ENCODE measurements around the gene AKAP13. TPM values are rescaled to one million over a fixed set of nuclear protein-coding genes. Genes with fewer than 3 reads are reported as not detected.

Gene AKAP13
- total RNA-seq, 1 experiment from 2014 or later = 47.3 TPM

- H2AK5ac ChIP-seq (ENCODE audit: insufficient read length, low read length) = no peak overlapping the region
- H3K27ac ChIP-seq (ENCODE audit: insufficient read length, low read depth, low read length) = no peak overlapping the region
- peaks cover 22 to 32% of the 10 kb centered on the region in 2 experiments for H3K4me1 Mint-ChIP-seq
- no peaks in the 10 kb centered on the region for H3K27me3 ChIP-seq (ENCODE audit: insufficient read depth, low read length)
- no peak overlapping the region for H3K27ac Mint-ChIP-seq
- no peak overlapping the region for H3K4me2 ChIP-seq (ENCODE audit: insufficient read depth, insufficient read length, low read length)
- no peaks in the 10 kb centered on the region for H3K23me2 ChIP-seq (ENCODE audit: insufficient read length, low read depth, low read length, poor library complexity, severe bottlenecking)
- H3K4ac ChIP-seq (ENCODE audit: low read depth, low read length) = no peak overlapping the region
- no peak overlapping the region for H3T11ph ChIP-seq (ENCODE audit: low read length)
- H3K9me3 ChIP-seq (ENCODE audit: control insufficient read depth, low read depth, low read length) = no peaks in the 10 kb centered on the region
- no peak for TF ChIP-seq CTCF (conservative IDR thresholded peaks at IDR 0.05)
- H3K79me1 ChIP-seq (ENCODE audit: insufficient read depth, low read depth, low read length, poor library complexity, severe bottlenecking) = no peaks in the 10 kb centered on the region
- no peak overlapping the region for H2BK15ac ChIP-seq (ENCODE audit: low read depth, low read length)
- no peak for DNase-seq
- H2AFZ ChIP-seq (ENCODE audit: low read length) = no peak overlapping the region
- H2BK5ac ChIP-seq (ENCODE audit: insufficient read length, low read length) = no peak overlapping the region
- H3K36me3 Mint-ChIP-seq (ENCODE audit: insufficient read depth in 1 of 3, low read depth in 3 of 3) = peaks cover 2 to 20% (median 7%) of the 10 kb centered on the region in 3 experiments; a peak in 4 of 7 replicates
- H3K9ac ChIP-seq (ENCODE audit: extremely low read depth, insufficient read length, low read length) = no peak overlapping the region
- H2BK12ac ChIP-seq (ENCODE audit: insufficient read length, low read depth, low read length) = no peak overlapping the region
- no peak overlapping the region for H3K14ac ChIP-seq (ENCODE audit: insufficient read depth, low read length)
- H3K23ac ChIP-seq (ENCODE audit: insufficient read length, low read depth, low read length) = no peak overlapping the region
- H2BK20ac ChIP-seq (ENCODE audit: low read depth, low read length, poor library complexity, severe bottlenecking) = no peak overlapping the region
- H4K20me1 ChIP-seq (ENCODE audit: control insufficient read depth, insufficient read depth, insufficient read length) = no peaks in the 10 kb centered on the region
- no peaks in the 10 kb centered on the region for H3K79me2 ChIP-seq (ENCODE audit: insufficient read depth, low read length)
- no peaks in the 10 kb centered on the region for H3K9me3 Mint-ChIP-seq
- H3K4me1 ChIP-seq (ENCODE audit: insufficient read depth, low read length) = peaks cover 3% of the 10 kb centered on the region; the same call in 1 of the 2 replicates
- no peak overlapping the region for H4K5ac ChIP-seq (ENCODE audit: insufficient read length, low read depth, low read length)
- H4K8ac ChIP-seq (replicated peaks; ENCODE audit: insufficient read length, low read depth, low read length) = no peak overlapping the region
- H3K56ac ChIP-seq (ENCODE audit: insufficient read length, low read depth, low read length) = no peak overlapping the region
- H3K27me3 Mint-ChIP-seq (ENCODE audit: low read depth) = no peaks in the 10 kb centered on the region
- no peak overlapping the region for H2BK120ac ChIP-seq (ENCODE audit: low read depth, low read length, poor library complexity, severe bottlenecking)
- no peak overlapping the region for H3K4me3 Mint-ChIP-seq
- no peak overlapping the region for H4K91ac ChIP-seq (ENCODE audit: insufficient read length, low read depth, low read length)
- H3K18ac ChIP-seq (ENCODE audit: insufficient read length, low read depth, low read length) = no peak overlapping the region
Observed at GRCh38 chr15:85525755-85526154, 145.4 kb downstream of the AKAP13 start.
